ENCODE results near the gene MYH9.

GRCh38 chr22:36308880-36309279 lies 78.9 kb downstream of the MYH9 start:
- TF ChIP-seq REPIN1 (tag by site-specific recombination; IDR thresholded peaks at IDR 0.05; ENCODE audit: low read depth) = no peak
- no peak for TF ChIP-seq ZNF324 (tag by site-specific recombination; IDR thresholded peaks at IDR 0.05)
- TF ChIP-seq REST (tag by site-specific recombination; IDR thresholded peaks at IDR 0.05) = no peak
- no peak for TF ChIP-seq CTCF (tag by site-specific recombination; IDR thresholded peaks at IDR 0.05)

All from HEK293 (cell line).